GM10248 (cell line): ENCODE measurements around the gene HEMGN.

Experiments
- CTCF ChIA-PET: fragments of 300-600 bp; sonication (Branson Sonifier 250); formaldehyde crosslinking; extraction: SDS; loops from one replicate; lab custom pipeline; 2021; ENCODE audit warnings: antibody characterized with exemption; lab: Yijun Ruan, JAX
- POLR2A ChIA-PET: fragments of 350-650 bp; sonication (Branson Sonifier 250); formaldehyde crosslinking; extraction: SDS; loops from one replicate; lab custom pipeline; 2020; ENCODE audit warnings: antibody characterized with exemption; lab: Yijun Ruan, JAX
- DNase-seq: peaks from one replicate; pipeline ENCODE4 v3.0.0; 2012; ENCODE audit errors: extremely low spot score
- CTCF ChIP-seq: IDR thresholded peaks from 2 replicates; pipeline ENCODE4 v1.5.1; 2012; ENCODE audit warnings: mild to moderate bottlenecking, low read depth; ENCODE audit errors: extremely low read depth, missing control alignments, control extremely low read depth

HEMGN gene

GRCh38 chr9:97933297-97933998, 4.5 kb downstream of the HEMGN start:
- ChIA-PET POLR2A (no interaction called here), CTCF (interaction anchor here (3.1 kb wide), 1 partner anchor 10 kb away, joined by 29 read pairs; the partner anchor contains the start of gene TRMO)
- DNase-seq = no peak
- TF ChIP-seq CTCF = no peak

GRCh38 chr9:97930972-97931371, 7.0 kb downstream of the HEMGN start:
- CTCF ChIA-PET = interaction anchor here (0.9 to 1.9 kb wide), 5 partner anchors 7 to 32 kb away, joined by 3 to 6 read pairs (median 3); no protein-coding TSS in a partner anchor

GRCh38 chr9:97928986-97929604, 8.9 kb downstream of the HEMGN start:
- DNase-seq = no peak
- ChIA-PET CTCF (interaction anchor here (1.6 to 1.7 kb wide), 2 partner anchors 12 to 34 kb away, joined by 3 to 5 read pairs; no protein-coding TSS in a partner anchor), POLR2A (no interaction called here)
- TF ChIP-seq CTCF = no peak

More at GRCh38 chr9:97930972-97931371, 7.0 kb downstream of the HEMGN start:
- POLR2A ChIA-PET = no interaction called here
- no peak for DNase-seq
- TF ChIP-seq CTCF = no peak

GRCh38 chr9:97925497-97926334, 12.3 kb downstream of the HEMGN start:
- no peak for TF ChIP-seq CTCF
- no peak for DNase-seq
- ChIA-PET CTCF (interaction anchor here (1.0 to 1.9 kb wide), 6 partner anchors 10 to 338 kb away, joined by 3 to 9 read pairs (median 4); partner anchors contain the start of gene ANP32B), POLR2A (no interaction called here)

GRCh38 chr9:97924386-97924785, 13.6 kb downstream of the HEMGN start:
- CTCF ChIA-PET = interaction anchor here (0.8 to 6.8 kb wide), 31 partner anchors 7 to 850 kb away, joined by 3 to 69 read pairs (median 8); partner anchors contain the start of genes ANP32B, HEMGN, TBC1D2 and TRIM14
- no peak for DNase-seq
- no peak for TF ChIP-seq CTCF
- POLR2A ChIA-PET = no interaction called here
